ENCODE data around the gene POU4F3. TPM values are rescaled to one million over a fixed set of nuclear protein-coding genes. Genes with fewer than 3 reads are reported as not detected.

The POU4F3 gene
- total RNA-seq, 1 experiment from 2014 or later = 0.15 TPM

DNA sequence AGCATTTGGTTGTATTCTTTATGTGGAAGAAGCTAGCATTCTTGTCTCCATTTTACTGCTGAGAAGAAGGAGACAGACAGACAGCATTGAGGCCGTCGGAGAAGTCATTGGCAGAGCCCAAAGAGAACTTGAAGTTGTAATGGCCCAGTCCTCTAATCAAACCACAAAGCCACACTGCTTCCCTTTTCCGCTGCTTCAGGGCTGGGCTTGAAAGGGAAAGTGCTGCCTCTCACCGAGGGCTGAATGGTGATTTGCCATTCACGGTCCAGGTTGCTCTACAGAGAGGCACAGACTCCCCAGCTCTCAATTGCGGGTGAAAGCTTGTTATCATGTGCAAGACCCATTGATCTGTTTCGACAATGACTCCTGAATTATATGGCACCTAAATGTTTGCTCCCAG, 25.6 kb upstream of the POU4F3 start:
- DNase-seq (ENCODE audit: low read depth, low spot score) (no peak), ATAC-seq (no peak)
- Histone ChIP-seq H3K36me3 (ENCODE audit: control insufficient read depth in 1 of 2, insufficient read depth in 2 of 2, low read length in 2 of 2) (no peaks in the 10 kb centered on the region), H3K9me3 (ENCODE audit: control insufficient read depth in 1 of 2, insufficient read depth in 1 of 2, low read depth in 1 of 2, low read length in 2 of 2) (no peaks in the 10 kb centered on the region), H3K4me3 (replicated peaks in 1 of 2; ENCODE audit: low read depth in 1 of 2, low read length in 2 of 2) (no peak overlapping the region), H3K27ac (ENCODE audit: low read depth, low read length) (no peak overlapping the region), H3K4me2 (ENCODE audit: low read length) (no peak overlapping the region), H2AFZ (ENCODE audit: low read depth, low read length, poor library complexity, severe bottlenecking) (no peak overlapping the region), H3K9ac (ENCODE audit: low read length) (no peak overlapping the region), H3K9me2 (ENCODE audit: insufficient read depth) (no peaks in the 10 kb centered on the region), H4K20me1 (ENCODE audit: insufficient read depth) (no peaks in the 10 kb centered on the region; the same call in 1 of the 2 replicates), H3K4me1 (ENCODE audit: control insufficient read depth in 1 of 2, insufficient read depth in 2 of 2, low read length in 2 of 2) (no peaks in the 10 kb centered on the region), H3K79me2 (ENCODE audit: insufficient read depth, low read length) (no peaks in the 10 kb centered on the region), H3K27me3 (ENCODE audit: insufficient read depth, low read length) (no peaks in the 10 kb centered on the region)
- CTCF ChIA-PET = no interaction called here
- no peak for TF ChIP-seq ZFX (IDR thresholded peaks at IDR 0.05)
- TF ChIP-seq, protein P1, sequence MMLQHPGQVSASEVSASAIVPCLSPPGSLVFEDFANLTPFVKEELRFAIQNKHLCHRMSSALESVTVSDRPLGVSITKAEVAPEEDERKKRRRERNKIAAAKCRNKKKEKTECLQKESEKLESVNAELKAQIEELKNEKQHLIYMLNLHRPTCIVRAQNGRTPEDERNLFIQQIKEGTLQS (IDR thresholded peaks at IDR 0.05) = no peak
- TF ChIP-seq ZNF274 (IDR thresholded peaks at IDR 0.05; ENCODE audit: low read depth, low read length) = no peak
- TF ChIP-seq CBX3 (IDR thresholded peaks at IDR 0.05; ENCODE audit: low read depth) = no peak
- TF ChIP-seq POLR2AphosphoS5 (IDR thresholded peaks at IDR 0.05; ENCODE audit: low read depth, low read length) = no peak
- no peak for TF ChIP-seq EZH2 (IDR thresholded peaks at IDR 0.05)
- TF ChIP-seq SIN3A (IDR thresholded peaks at IDR 0.05; ENCODE audit: low read depth) = no peak
- TF ChIP-seq CEBPB (IDR thresholded peaks at IDR 0.05; ENCODE audit: low read depth) = no peak
- RAD21 ChIA-PET (ENCODE audit: low non-redundant PET in 1 of 2, low total read pairs in 2 of 2, uncharacterized antibody in 2 of 2, unreplicated experiment in 2 of 2) = no interaction called here
- intact Hi-C loops (cut with micrococcal nuclease) = no loop called here
- POLR2A ChIA-PET = no interaction called here
- no TSS peak for BruUV-seq (replicated peaks)

DNA sequence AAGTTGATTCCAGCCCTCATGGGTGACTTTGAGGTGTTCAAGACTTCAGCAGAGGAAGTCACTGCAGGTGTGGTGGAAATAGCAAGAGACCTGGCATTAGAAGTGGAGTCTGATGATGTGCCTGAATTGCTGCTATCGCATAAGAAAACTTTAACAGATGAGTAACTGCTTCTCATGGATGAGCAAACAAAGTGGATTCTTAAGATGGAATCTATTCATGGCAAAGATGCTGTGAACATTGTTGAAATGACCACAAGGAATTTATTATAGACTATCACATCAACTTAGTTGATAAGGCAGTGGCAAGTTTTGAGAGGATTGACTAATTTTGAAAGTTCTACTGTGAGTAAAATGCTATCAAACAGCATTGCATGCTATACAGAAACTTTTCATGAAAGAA, 17.1 kb upstream of the POU4F3 start:
- DNase-seq (ENCODE audit: low read depth, low spot score) (no peak), ATAC-seq (no peak)
- ChIA-PET POLR2A (no interaction called here), CTCF (no interaction called here), RAD21 (ENCODE audit: low non-redundant PET in 1 of 2, low total read pairs in 2 of 2, uncharacterized antibody in 2 of 2, unreplicated experiment in 2 of 2) (no interaction called here)
- H3K9me2 ChIP-seq (ENCODE audit: insufficient read depth) = no peaks in the 10 kb centered on the region
- BruUV-seq (replicated peaks) = no TSS peak
- no peak overlapping the region for H3K9ac ChIP-seq (ENCODE audit: low read length)
- H3K4me2 ChIP-seq (ENCODE audit: low read length) = no peak overlapping the region
- no peaks in the 10 kb centered on the region for H3K27me3 ChIP-seq (ENCODE audit: insufficient read depth, low read length)
- TF ChIP-seq, protein P2, sequence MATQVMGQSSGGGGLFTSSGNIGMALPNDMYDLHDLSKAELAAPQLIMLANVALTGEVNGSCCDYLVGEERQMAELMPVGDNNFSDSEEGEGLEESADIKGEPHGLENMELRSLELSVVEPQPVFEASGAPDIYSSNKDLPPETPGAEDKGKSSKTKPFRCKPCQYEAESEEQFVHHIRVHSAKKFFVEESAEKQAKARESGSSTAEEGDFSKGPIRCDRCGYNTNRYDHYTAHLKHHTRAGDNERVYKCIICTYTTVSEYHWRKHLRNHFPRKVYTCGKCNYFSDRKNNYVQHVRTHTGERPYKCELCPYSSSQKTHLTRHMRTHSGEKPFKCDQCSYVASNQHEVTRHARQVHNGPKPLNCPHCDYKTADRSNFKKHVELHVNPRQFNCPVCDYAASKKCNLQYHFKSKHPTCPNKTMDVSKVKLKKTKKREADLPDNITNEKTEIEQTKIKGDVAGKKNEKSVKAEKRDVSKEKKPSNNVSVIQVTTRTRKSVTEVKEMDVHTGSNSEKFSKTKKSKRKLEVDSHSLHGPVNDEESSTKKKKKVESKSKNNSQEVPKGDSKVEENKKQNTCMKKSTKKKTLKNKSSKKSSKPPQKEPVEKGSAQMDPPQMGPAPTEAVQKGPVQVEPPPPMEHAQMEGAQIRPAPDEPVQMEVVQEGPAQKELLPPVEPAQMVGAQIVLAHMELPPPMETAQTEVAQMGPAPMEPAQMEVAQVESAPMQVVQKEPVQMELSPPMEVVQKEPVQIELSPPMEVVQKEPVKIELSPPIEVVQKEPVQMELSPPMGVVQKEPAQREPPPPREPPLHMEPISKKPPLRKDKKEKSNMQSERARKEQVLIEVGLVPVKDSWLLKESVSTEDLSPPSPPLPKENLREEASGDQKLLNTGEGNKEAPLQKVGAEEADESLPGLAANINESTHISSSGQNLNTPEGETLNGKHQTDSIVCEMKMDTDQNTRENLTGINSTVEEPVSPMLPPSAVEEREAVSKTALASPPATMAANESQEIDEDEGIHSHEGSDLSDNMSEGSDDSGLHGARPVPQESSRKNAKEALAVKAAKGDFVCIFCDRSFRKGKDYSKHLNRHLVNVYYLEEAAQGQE (IDR thresholded peaks at IDR 0.05; ENCODE audit: low read depth) = no peak
- no peak for TF ChIP-seq CEBPB (IDR thresholded peaks at IDR 0.05; ENCODE audit: low read depth)
- TF ChIP-seq, protein P3, sequence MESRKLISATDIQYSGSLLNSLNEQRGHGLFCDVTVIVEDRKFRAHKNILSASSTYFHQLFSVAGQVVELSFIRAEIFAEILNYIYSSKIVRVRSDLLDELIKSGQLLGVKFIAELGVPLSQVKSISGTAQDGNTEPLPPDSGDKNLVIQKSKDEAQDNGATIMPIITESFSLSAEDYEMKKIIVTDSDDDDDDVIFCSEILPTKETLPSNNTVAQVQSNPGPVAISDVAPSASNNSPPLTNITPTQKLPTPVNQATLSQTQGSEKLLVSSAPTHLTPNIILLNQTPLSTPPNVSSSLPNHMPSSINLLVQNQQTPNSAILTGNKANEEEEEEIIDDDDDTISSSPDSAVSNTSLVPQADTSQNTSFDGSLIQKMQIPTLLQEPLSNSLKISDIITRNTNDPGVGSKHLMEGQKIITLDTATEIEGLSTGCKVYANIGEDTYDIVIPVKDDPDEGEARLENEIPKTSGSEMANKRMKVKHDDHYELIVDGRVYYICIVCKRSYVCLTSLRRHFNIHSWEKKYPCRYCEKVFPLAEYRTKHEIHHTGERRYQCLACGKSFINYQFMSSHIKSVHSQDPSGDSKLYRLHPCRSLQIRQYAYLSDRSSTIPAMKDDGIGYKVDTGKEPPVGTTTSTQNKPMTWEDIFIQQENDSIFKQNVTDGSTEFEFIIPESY (IDR thresholded peaks at IDR 0.05; ENCODE audit: extremely low read depth, insufficient replicate concordance, low read length) = no peak
- TF ChIP-seq CBX3 (IDR thresholded peaks at IDR 0.05; ENCODE audit: low read depth) = no peak
- no peak overlapping the region for H3K4me3 ChIP-seq (replicated peaks in 1 of 2; ENCODE audit: low read depth in 1 of 2, low read length in 2 of 2)
- H3K36me3 ChIP-seq (ENCODE audit: control insufficient read depth in 1 of 2, insufficient read depth in 2 of 2, low read length in 2 of 2) = no peaks in the 10 kb centered on the region
- no peak overlapping the region for H3K27ac ChIP-seq (ENCODE audit: low read depth, low read length)
- no peaks in the 10 kb centered on the region for H3K79me2 ChIP-seq (ENCODE audit: insufficient read depth, low read length)
- no peak overlapping the region for H2AFZ ChIP-seq (ENCODE audit: low read depth, low read length, poor library complexity, severe bottlenecking)
- H3K4me1 ChIP-seq (ENCODE audit: control insufficient read depth in 1 of 2, insufficient read depth in 2 of 2, low read length in 2 of 2) = no peaks in the 10 kb centered on the region
- intact Hi-C loops (cut with micrococcal nuclease) = no loop called here
- H4K20me1 ChIP-seq (ENCODE audit: insufficient read depth) = no peaks in the 10 kb centered on the region
- H3K9me3 ChIP-seq (ENCODE audit: control insufficient read depth in 1 of 2, insufficient read depth in 1 of 2, low read depth in 1 of 2, low read length in 2 of 2) = no peaks in the 10 kb centered on the region
